CD1c-positive myeloid dendritic cell (primary cell): ENCODE results near the gene RBFOX2.

Experiments
- DNase-seq: peaks from one replicate; pipeline ENCODE4 v3.0.0-alpha.2; 2016; ENCODE audit errors: extremely low spot score

RBFOX2 gene

DNA sequence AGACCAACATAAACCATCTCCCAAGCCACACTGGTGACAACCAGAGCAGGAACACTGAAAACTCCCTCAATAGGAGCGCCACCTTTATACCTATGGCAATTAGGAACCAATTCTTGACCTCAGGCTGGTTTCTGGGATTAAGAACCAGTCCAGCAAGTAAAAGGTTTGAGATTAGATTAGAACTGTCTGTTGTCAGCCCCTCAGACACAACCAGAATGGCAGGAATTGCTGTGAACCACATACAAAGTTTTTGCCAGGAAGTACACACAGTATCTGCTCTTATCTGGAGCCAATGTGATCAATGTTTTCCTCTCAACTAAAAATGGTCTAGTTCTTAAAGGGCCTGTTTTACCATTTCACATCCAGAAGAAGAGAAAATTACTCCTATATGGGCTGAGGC lies 55.2 kb downstream of the RBFOX2 start:
- DNase-seq: no peak

DNA sequence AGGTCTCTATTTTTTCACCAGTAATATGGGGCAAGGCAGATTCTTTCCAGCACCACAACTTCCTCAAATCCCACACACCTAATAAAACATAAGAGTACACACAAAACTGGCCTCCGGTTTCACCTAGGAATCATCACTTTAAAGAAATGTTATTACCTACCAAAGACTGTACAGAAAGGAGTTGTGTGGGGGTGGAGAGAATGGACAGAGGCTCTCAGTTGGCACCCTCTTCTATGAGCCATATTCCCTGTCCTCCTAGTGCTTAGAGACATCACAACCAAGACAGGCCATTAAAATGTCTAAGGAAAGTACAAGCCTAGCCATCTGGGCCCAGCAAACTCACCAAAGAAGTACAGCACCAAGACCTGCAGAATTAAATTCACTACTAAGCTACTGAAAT lies 56.1 kb downstream of the RBFOX2 start:
- no peak for DNase-seq

DNA sequence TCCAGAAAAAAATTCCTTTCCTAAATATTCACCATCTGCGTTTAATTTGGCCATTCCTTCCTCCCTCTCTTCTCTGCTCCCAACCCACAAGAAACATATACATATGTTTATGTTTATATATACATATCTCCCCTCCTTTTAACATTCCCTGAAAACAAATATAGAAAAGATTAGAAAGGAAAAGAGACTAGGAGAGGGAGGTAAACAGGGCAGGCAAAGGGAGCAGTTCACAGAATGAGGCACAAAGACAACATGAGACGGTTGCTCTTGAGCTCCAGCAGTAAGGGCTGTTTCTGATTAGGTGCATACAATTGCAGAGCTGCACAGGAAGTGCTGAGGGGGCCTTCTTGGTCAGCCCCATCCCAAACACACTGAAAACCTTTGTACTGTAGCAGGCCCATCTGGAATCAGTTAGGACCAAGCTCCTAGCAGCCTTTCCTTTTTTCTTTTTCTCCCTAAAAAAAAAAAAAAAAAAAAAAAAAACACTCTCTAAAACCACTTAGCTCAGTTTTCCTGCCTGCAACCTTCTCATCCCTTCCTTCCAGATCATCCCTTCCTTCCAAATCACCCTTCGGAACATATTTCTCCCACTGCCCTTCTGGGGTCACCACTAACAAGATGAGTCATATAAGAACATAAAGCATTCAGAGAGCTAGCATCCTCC lies 57.0 kb downstream of the RBFOX2 start:
- no peak for DNase-seq

DNA sequence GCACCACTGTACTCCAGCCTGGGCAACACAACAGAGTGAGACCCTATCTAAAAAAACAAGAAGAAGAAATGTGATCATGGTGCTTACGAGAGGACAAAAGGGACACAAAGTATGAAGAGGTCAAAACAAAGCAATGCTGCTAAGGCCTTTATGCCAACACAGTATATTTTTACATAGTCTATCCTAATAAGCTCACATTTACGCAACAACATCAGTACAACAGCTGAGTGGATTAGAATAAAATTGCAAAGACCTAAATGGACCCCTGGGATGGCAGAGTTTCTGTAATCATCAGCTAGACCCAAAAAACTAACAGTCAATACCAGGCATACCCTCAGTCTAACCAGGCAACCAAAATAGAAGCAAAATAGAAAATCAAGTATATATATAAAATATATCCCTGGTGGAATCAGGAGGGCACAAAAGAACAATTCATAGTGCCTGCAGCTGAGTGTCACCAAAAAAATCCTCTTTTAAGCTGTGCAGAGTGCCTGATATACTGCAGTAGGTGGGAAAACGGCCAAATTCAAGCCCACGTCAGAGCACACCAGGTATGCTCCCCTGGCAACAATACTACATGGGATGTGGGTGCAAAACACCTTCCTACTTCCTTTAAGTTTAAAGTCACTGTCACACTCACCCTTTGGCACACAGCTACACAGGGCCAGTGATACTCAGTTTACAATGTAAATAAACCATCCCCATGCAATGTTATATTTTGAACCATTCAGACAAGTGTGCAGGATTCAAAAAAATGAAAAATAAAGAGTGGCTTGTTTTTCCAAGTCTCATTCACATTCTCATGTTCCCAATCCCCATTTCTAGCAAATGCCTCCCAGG lies 57.8 kb downstream of the RBFOX2 start:
- DNase-seq: no peak

DNA sequence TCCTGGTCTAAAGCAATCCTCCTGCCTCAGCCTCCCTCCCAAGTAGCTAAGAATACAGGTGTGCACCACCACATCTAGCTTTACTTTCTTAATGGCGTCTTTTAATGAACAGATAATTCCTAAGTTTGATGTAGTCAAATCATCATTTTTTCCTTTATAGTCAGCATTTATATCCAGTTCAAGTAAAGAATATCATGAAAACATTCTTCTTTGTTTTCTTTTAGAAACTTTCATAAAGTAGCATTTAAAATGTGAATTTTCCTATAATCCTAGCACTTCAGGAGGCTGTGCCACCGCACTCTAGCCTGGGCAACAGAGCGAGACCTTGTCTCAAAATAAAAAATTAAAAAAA lies 61.6 kb downstream of the RBFOX2 start:
- DNase-seq: no peak

DNA sequence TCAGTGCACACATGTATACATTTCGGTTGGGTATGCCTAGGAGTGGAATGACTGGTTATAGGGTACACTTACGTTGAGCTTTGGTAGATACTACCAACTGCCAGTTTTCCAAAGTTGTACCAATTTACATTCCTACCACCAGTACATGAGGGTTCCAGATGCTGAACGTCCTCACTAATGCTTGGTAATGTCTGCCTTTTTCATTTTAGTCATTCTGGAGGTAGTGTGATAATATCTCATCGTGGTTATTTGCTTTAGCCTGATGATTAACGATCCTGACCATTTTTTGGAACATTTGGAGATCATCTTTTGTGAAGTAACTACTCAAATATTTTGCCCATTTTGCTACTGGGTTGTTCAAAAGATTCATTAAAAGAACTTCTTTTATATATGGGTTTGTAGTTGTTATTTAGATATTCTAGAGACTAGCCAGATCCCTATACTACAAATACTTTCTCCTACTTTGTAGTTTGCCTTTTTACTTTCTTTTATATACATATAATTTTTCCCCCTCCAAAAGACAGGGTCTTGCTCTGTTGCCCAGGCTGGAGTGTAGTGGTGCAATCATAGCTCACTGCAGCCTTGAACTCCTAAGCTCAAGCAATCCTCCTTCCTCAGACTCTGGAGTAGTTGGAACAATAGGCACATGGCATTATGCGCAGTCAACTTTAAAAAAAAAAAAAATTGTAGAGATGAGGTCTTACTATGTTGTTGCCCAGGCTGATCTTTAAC lies 62.1 kb downstream of the RBFOX2 start:
- no peak for DNase-seq

DNA sequence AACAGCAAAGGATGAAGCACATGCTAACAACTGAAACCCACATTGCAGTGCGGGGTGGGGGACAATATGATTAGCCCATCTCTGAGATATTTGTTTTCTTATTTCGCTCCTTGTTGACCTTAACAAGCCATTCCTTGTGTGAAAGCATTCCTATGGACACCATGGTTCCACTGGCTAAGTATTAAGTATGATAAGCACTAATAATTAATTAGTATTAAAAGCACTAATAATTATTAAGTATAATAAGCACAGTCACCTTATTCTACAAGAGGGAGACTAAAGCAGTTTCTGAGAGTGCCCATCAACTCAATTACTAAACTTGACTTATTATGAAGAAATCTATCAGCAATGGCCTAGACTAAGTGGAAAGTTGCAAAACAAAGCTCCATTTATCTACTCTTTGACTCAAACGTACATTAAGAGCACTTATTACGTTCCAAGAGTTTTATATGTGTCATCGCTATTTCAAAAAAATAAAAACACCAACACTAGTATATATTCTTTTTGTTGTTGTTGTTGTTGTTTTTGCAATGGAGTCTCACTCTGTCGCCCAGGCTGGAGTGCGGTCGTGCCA lies 65.3 kb downstream of the RBFOX2 start:
- DNase-seq: no peak

DNA sequence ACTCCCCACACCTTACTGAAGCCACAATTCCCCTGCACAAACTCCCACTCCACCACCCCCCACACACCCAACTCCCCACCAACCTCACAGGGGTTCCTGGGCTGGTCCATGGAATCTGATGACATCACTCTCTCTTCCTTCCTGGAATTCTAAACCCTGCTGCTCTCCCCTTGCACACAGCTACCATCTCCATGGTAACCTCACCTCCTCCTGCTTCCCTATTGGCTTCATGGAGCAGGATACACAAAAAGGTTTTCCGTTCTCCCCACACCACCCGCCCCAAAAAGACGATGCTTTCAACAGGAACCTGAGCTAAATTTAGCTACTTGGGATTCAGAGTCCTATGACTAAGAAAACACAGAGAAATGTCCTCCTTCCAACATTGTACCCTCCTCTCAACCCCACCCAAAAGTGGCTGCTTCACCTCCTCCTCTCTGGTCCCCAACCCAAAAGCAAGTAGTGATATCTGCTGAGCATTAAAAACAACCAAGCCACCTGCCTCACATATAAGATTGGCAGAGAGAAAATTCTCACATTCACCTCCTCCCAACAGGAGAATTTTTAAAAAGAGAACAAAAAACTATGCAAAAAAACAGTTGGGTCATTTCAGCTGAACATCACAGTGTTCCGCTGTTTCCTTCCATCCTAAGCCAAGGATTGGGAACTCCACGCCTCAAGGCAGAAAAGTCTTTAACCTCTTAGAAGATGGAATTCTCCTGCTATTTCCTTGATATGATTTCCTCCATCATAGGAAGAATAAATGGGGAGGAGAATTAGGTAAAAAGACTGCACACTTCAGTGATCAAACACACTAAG lies 66.9 kb downstream of the RBFOX2 start:
- DNase-seq: no peak

DNA sequence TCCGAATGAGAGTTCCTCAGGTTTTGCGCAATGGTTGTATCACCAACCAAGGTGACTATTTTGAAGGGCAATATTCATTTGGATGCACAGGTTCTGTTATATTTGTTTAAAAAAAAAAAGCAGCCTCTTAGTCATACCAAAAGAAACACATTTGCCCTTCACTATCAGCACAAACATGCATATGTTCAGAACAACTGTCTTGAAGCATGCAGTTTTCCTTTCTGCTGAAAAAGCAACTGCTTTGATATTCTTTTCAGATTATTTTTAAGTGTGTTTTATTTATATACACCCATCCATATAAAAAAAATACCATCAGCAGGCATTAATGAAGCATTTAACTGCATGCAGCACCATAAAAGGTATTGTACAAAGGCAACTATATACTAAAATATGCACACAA lies 67.8 kb downstream of the RBFOX2 start:
- DNase-seq: no peak

DNA sequence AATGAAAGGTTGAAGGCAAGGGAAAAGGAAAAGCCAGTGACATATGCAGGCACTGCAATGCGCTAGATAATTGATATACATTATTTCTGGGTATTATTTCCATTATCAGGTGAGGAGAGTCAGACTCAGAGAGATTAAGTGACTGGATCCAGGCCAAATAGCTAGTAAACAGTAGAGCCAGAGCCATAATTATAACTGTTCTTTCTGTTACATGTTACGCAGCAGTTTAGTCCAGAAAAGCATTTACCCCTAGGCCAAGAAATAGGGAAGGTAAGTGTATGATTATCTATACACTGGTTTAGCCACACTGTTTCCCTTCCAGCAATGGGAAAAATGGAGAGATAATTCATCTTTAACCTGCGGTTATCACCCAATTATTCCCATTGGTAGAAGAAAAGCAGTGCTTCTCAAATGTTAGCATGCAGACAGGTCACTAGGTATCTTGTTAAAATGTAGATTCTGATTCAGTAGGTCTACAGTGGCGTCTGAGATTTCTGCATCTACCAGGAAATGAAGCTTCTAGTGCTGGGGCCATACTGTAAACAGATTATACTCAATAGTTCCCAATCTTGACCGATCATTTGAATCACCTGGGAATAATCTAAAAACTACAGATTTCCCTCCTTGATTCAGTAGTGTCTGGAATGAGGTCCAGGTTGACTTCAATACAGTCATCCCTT lies 69.4 kb downstream of the RBFOX2 start:
- no peak for DNase-seq

DNA sequence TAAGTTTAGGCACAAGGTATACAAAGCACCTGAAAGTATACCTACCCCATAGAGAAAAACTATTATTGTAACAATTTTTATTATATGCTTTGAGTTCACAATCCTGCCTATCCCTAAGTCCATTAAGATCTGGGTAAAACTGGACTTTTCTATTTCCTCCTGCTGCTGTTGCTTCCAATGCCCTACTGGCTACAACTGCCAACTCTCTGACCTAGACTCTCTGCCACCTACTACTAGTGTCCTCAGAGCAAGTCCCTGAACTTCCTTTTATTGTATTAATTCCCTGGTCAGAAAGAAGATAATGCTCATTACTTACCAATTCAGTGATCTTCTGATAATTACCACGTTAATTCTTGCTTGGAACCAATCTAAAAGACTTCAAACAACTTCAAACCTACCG lies 70.3 kb downstream of the RBFOX2 start:
- no peak for DNase-seq

DNA sequence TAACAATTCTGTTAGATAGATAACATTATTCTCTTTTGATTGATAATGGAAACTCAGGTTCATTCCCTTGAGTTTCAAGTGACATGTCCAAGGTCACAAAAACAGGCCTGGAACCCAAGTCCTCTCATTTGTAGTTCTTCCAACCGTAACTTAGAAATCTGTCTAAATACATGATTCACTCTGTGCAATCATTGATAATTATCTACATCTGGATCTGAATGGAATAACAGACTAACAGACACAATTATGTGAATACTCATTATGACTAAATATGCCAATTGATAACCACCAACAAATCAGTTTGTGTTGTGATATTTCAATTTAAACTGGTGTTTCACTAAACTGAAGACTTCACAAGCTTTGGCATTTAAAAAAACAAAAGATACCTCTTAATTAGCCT lies 71.0 kb downstream of the RBFOX2 start:
- DNase-seq: no peak

DNA sequence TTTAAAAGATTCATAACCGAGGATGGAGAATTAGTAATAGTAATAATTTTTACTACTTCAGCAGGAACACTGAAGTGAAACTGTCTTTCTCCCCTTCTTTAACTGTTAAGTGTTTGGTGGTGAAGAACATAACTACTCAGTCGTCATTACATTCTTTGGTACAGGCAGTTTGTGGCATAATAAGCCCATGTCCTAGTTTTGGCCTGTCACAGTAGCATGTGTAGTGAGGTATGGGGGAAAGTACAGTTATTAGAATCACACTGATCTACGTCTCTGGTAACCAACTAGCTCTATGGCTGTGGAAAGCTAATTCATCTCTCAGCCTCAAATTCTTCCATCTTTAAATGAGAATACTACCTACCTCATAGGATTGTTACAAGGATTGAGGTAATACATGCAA lies 71.8 kb downstream of the RBFOX2 start:
- no peak for DNase-seq

DNA sequence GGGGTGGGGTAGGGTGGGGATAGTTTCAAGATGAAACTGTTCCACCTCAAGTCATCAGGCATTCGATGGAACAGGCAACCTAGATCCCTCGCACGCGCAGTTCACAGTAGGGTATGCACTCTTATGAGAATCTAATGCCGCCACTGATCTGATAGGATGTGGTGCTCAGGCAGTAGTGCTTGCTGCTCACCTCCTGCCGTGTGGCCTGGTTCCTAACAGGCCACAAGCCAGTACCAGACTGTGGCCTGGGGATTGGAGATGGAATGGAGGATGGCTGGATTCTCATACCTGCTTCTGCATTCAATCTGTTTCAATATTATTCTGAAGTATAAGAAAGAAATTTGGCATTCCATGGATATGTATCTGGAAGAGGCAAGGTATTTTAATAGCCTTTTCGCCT lies 73.1 kb downstream of the RBFOX2 start:
- no peak for DNase-seq

DNA sequence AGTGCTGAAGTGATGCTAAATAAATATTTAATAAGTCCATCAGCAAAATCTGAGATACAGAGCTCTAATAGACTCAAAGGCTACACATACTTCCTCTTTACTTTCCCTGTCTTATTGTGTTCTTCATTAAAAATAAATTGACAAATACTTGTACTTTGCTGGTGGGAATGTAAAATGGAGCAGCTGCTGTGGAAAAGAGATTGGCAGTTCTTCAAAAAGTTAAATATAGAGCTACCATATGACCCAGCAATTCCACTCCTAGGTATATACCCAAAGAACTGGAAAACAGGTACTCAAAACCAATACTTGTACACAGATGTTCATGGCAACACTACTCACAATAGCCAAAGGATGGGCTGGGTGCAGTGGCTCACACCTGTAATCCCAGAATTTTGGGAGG lies 76.0 kb downstream of the RBFOX2 start:
- DNase-seq: no peak

DNA sequence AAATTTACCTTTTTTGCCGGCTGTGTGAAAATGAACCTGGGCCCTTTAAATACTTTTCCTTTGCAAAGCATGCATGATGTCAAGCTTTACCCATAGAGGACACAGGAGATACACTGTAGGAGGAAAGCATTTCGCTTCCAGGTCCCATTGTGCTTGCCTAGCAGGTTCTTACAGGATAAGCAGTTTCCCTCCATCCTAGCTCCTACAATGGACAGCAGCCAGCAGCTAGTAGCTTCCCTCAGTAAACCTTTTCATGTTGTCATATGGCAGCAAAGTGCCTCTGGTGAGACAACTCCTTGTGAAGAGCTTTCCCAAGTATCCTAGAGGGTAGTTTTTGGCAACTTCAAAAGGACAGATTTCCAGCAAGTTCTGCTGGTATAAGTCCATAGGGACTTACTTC lies 78.4 kb downstream of the RBFOX2 start:
- no peak for DNase-seq

DNA sequence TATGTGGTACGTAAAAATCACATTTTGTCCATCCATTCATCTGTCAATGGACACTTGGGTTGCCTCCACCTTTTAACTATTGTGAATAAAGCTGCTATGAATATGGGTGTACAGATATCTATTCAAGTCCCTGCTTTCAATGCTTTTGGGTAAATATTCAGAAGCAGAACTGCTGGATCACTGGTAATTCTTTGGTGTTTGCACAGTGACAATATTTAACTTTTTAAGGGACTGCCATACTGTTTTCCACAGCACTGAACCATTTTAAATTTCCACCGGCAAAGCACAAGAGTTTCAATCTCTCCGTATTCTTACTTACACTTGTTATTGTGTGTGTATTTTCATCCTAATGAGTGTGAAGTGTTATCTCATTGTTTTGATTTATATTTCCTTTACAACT lies 79.4 kb downstream of the RBFOX2 start:
- DNase-seq: no peak

DNA sequence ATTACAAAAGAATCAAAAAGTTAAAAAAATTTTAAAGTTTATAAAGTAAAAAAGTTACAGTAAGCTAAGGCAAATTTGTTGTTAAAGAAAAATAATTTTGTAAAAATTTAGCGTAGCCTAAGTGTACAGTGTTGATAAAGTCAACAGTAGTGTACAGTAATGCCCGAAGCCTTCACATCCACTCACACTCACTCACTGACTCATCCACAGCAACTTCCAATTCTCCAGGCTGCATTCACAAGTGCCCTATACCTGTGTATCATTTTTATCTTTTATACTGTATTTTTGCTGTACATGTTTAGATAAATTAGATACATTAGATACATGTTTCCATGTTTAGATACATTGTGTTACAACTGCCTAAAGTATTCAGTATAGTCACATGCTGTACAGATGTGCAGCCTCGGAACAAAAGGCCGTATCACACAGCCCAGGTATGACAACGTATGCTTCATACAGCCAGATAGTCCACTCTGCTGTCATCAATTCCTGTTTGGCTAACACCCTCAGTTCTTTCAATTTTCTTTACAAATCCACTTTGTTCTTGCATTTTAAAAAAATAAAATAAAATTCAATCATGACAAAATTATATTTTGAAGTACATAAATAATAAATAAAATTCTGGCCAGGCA lies 80.7 kb downstream of the RBFOX2 start:
- DNase-seq: no peak

DNA sequence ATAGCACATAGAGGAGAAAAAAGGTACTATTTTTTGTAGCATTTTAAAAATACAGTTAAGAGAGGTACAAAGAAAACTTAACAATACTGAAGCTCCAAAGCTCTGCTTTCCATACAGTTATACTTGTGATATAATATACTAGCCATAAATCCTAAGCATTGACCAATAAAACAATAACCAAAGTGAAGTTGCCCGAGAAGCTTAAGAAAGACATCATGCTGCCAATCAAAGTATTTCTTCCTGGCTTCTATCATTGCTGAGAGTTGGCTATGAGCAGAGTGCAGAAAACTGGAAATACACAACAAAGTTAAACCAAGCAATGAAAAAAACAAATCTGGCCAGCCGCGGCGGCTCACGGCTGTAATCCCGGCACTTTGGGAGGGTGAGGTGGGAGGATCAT lies 84.2 kb downstream of the RBFOX2 start:
- no peak for DNase-seq

DNA sequence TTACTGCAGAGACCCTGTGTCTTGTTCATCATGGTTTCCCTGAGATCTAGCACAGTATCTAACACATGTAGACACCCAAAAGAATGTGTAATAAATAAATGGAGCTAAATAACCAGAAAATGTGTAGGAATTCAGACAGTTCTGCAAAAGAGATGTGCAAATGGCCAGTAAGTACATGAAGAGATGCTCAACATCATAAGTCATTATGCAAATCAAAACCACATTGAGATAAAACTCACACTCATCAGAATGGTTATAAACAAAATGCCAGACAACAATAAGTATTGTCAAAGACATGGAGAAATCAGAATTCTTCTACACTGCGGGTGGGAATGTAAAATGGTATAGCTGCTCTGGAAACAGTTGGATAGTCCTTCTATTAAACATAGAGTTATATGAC lies 88.5 kb downstream of the RBFOX2 start:
- no peak for DNase-seq

DNA sequence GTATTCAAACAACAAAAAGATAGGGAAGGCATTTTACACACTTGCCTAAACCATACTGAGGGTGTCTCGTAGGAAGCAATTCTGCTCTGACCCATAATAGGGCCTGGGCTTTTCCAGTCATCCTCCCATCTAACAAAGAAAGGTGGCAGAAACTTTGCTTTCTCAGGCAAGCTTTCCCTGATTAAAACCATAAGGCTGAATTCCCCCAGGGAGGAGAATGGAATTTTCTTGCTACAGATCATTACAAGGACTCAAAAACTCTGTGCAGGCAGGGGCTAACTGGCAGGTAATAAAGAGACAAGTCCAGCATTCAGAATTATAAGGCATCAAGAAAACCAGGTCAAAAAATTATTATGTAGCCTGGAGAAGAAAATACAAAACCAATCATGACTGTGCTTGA lies 90.4 kb downstream of the RBFOX2 start:
- DNase-seq: no peak
